ENCODE data around the gene RBM20.

DNA sequence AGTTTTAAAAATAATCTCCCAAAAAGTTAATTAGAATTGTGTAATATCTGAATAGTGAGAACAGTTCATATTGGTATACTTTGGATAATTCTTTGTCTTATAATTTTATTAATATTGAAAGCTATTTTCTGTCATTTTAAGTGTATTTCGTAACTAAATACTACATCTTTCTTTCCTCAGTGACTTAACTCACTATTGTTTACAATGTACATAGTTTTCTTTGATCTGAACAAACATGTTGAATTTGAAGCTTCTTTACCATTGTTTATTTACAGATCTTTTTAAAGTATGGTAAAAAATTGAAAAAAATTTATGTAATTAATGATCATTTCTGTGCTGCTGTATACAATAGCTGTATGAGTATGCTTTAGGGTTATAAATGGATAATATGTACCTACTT lies 232.7 kb downstream of the RBM20 start:
- TF ChIP-seq POLR2A (IDR thresholded peaks at IDR 0.05) (no peak), POLR2AphosphoS5 (IDR thresholded peaks at IDR 0.05) (no peak)
- TF ChIP-seq, protein P1, sequence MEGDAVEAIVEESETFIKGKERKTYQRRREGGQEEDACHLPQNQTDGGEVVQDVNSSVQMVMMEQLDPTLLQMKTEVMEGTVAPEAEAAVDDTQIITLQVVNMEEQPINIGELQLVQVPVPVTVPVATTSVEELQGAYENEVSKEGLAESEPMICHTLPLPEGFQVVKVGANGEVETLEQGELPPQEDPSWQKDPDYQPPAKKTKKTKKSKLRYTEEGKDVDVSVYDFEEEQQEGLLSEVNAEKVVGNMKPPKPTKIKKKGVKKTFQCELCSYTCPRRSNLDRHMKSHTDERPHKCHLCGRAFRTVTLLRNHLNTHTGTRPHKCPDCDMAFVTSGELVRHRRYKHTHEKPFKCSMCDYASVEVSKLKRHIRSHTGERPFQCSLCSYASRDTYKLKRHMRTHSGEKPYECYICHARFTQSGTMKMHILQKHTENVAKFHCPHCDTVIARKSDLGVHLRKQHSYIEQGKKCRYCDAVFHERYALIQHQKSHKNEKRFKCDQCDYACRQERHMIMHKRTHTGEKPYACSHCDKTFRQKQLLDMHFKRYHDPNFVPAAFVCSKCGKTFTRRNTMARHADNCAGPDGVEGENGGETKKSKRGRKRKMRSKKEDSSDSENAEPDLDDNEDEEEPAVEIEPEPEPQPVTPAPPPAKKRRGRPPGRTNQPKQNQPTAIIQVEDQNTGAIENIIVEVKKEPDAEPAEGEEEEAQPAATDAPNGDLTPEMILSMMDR (IDR thresholded peaks at IDR 0.05), result no peak

Measured in suprapubic skin (tissue), 4 donors.